Measurements from ENCODE around the gene SFTPA1. TPM values are rescaled to one million over a fixed set of nuclear protein-coding genes. Genes with fewer than 3 reads are reported as not detected.

The SFTPA1 gene
- total RNA-seq, 1 experiment from 2014 or later, result not detected

DNA sequence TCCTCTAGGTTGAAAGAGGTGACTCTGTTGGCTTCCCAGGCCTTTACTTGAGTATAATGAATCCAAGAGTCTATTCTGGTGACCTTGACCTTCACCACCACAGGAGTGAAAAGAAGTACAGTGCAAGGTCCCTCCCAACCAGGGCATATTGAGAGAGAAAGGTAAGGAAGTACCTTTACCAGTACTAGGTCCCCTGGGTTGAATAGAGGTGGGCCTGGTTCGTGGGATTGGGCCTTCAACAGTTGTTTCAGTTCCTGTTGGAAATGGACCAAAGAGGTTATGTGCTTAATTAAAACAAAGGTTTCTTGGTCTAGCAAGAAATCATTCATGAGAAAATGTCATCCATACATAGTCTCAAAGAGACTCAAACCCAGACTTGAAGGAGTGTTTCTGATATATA, 6.4 kb upstream of the SFTPA1 start:
- Histone ChIP-seq H2BK15ac (ENCODE audit: low read depth, low read length) (no peak overlapping the region), H3T11ph (ENCODE audit: low read length) (no peak overlapping the region), H4K5ac (ENCODE audit: insufficient read length, low read depth, low read length) (no peak overlapping the region), H3K4me1 (ENCODE audit: insufficient read depth, low read length) (no peaks in the 10 kb centered on the region), H3K9ac (ENCODE audit: extremely low read depth, insufficient read length, low read length) (no peak overlapping the region), H2AFZ (ENCODE audit: low read length) (no peak overlapping the region), H3K4ac (ENCODE audit: low read depth, low read length) (no peak overlapping the region), H3K4me2 (ENCODE audit: insufficient read depth, insufficient read length, low read length) (no peak overlapping the region), H2BK120ac (ENCODE audit: low read depth, low read length, poor library complexity, severe bottlenecking) (no peak overlapping the region), H2AK5ac (ENCODE audit: insufficient read length, low read length) (no peak overlapping the region), H3K27me3 (ENCODE audit: insufficient read depth, low read length) (no peaks in the 10 kb centered on the region), H3K79me2 (ENCODE audit: insufficient read depth, low read length) (no peaks in the 10 kb centered on the region), H2BK12ac (ENCODE audit: insufficient read length, low read depth, low read length) (no peak overlapping the region), H3K14ac (ENCODE audit: insufficient read depth, low read length) (no peak overlapping the region), H4K91ac (ENCODE audit: insufficient read length, low read depth, low read length) (no peak overlapping the region), H3K9me3 (ENCODE audit: control insufficient read depth, low read depth, low read length) (no peaks in the 10 kb centered on the region), H4K8ac (replicated peaks; ENCODE audit: insufficient read length, low read depth, low read length) (no peak overlapping the region), H2BK20ac (ENCODE audit: low read depth, low read length, poor library complexity, severe bottlenecking) (no peak overlapping the region), H3K23ac (ENCODE audit: insufficient read length, low read depth, low read length) (no peak overlapping the region), H3K23me2 (ENCODE audit: insufficient read length, low read depth, low read length, poor library complexity, severe bottlenecking) (no peaks in the 10 kb centered on the region), H2BK5ac (ENCODE audit: insufficient read length, low read length) (no peak overlapping the region), H3K79me1 (ENCODE audit: insufficient read depth, low read depth, low read length, poor library complexity, severe bottlenecking) (no peaks in the 10 kb centered on the region), H3K27ac (ENCODE audit: insufficient read length, low read depth, low read length) (no peak overlapping the region), H3K56ac (ENCODE audit: insufficient read length, low read depth, low read length) (no peak overlapping the region), H4K20me1 (ENCODE audit: control insufficient read depth, insufficient read depth, insufficient read length) (no peaks in the 10 kb centered on the region), H3K18ac (ENCODE audit: insufficient read length, low read depth, low read length) (no peak overlapping the region)
- TF ChIP-seq, protein P1, sequence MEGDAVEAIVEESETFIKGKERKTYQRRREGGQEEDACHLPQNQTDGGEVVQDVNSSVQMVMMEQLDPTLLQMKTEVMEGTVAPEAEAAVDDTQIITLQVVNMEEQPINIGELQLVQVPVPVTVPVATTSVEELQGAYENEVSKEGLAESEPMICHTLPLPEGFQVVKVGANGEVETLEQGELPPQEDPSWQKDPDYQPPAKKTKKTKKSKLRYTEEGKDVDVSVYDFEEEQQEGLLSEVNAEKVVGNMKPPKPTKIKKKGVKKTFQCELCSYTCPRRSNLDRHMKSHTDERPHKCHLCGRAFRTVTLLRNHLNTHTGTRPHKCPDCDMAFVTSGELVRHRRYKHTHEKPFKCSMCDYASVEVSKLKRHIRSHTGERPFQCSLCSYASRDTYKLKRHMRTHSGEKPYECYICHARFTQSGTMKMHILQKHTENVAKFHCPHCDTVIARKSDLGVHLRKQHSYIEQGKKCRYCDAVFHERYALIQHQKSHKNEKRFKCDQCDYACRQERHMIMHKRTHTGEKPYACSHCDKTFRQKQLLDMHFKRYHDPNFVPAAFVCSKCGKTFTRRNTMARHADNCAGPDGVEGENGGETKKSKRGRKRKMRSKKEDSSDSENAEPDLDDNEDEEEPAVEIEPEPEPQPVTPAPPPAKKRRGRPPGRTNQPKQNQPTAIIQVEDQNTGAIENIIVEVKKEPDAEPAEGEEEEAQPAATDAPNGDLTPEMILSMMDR (conservative IDR thresholded peaks at IDR 0.05), result no peak
- Mint-ChIP-seq H3K27me3 (ENCODE audit: low read depth) (peaks cover 21% of the 10 kb centered on the region), H3K4me3 (no peak overlapping the region), H3K36me3 (ENCODE audit: insufficient read depth in 1 of 3, low read depth in 3 of 3) (peaks cover 2 to 5% (median 3%) of the 10 kb centered on the region in 3 experiments; a peak in 6 of 7 replicates), H3K4me1 (peaks cover 26% of the 10 kb centered on the region in 2 experiments), H3K27ac (no peak overlapping the region), H3K9me3 (peaks cover 5 to 6% of the 10 kb centered on the region in 2 experiments)
- WGBS (ENCODE audit: extremely low coverage, insufficient read length, low lambda C conversion rate), result no CpG with 5 or more reads among the region's 1 CpG
- no peak for DNase-seq
